Brain pericyte (primary cell): Measurements from ENCODE around the gene ZSCAN22.
"Not testable (repeated sequence)": the region's sequence is repeated elsewhere in the genome, so short reads cannot be mapped to it uniquely, and the experiment has no call there.

Experiments used
- DNase-seq: peaks from one replicate; pipeline ENCODE4 v3.0.0-alpha.2; 2012; ENCODE audit warnings: low read depth, low spot score

The ZSCAN22 gene

GRCh38 chr19:58372311-58373133 lies 45.7 kb downstream of the ZSCAN22 start:
- DNase-seq = no peak

DNA sequence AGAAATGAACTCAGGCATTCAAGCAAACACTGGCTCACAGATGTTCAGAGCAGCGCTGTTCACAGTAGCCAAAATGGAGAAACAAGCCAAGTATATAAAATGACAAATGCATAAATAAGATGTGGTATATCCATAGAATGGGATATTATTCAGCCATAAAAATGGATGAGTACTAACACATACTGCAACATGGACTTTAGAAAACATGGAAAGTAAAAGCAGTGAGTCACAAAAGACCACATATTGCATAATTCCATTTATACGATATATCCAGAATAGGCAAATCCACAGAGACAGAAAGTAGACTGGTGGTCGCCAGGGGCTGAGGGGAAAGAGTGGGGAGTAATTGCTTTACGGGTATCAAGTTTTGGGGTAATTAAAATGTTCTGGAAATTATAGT lies 47.4 kb downstream of the ZSCAN22 start:
- DNase-seq = no peak

GRCh38 chr19:58376724-58377123 lies 49.9 kb downstream of the ZSCAN22 start:
- not testable (repeated sequence) for DNase-seq

GRCh38 chr19:58379246-58379645 lies 52.5 kb downstream of the ZSCAN22 start:
- DNase-seq = no peak

DNA sequence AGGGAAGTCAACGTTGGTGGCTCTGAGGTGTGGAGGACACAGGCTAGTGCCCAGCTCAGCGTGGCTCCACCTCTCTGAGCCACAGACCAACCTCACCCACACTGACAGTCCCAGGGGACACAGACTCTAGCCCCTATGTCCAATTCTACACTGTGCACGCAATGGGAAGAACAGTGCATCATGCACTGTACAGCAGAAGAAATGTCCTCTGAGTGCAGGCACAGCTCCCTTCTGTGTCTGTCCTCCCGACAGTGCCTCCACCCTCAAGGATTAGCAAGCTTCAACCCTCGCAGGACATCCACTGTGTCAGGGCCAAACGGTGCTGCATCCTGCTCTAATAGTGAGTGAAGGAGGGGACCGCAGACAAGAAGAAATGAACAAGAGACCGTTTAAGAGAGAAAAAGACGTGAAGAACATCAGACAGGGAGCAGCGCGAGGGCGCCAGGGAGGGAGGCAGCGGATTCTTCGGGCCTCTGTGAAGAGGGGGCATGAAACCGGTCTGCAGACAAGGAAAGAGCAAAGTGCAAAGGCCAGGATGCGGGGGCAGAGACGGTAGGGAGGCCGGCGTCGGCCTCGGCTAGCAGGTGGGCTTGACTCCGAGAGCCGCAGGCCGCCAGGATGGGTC lies 53.4 kb downstream of the ZSCAN22 start:
- no peak for DNase-seq

GRCh38 chr19:58380662-58381459 lies 54.1 kb downstream of the ZSCAN22 start, which contains the start of gene ZNF837:
Gene ZNF837 (minus strand): TSS chr19:58381030. CDS start chr19:58369332, 11,698 bp downstream.
- peak; percentile 100 for DNase-seq

DNA sequence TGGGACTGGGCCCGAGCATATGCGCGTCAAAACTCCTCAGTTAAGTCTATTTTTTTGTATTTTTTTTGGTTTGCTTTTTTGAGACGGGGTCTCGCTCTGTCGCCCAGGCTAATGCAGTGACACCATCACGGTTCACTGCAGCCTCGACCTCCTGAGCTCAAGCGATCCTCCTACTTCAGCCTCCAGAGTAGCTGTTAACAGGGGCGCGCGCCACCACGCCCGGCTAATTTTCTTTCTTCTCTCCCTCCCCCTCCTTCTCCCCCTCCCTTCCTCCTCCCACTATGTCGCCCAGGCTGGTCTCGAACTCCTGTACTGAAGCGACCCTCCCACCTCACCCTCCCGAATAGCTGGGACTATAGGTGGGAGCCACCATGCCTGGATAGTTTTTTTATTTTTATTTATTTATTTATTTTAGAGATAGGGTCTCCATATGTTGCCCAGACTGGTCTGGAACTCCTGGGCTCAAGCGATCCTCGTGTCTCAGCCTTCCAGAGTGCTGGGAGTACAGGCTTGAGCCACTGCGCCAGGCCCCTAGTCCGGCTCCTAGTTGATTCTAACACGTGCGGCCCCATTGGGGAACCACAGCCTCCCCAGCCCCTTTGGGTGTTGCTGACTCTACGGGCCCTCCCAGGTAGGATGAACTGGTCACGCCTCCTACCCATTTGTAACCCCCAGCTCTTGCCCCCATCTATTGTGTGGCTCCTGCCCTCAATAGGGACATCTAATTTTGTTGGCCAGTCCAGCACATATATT lies 54.8 kb downstream of the ZSCAN22 start:
- DNase-seq = no peak

GRCh38 chr19:58382997-58383603 lies 56.3 kb downstream of the ZSCAN22 start:
- DNase-seq = no peak

- DNase-seq = no peak
These were observed 58.6 kb downstream of the ZSCAN22 start for GRCh38 chr19:58385313-58385890.

DNA sequence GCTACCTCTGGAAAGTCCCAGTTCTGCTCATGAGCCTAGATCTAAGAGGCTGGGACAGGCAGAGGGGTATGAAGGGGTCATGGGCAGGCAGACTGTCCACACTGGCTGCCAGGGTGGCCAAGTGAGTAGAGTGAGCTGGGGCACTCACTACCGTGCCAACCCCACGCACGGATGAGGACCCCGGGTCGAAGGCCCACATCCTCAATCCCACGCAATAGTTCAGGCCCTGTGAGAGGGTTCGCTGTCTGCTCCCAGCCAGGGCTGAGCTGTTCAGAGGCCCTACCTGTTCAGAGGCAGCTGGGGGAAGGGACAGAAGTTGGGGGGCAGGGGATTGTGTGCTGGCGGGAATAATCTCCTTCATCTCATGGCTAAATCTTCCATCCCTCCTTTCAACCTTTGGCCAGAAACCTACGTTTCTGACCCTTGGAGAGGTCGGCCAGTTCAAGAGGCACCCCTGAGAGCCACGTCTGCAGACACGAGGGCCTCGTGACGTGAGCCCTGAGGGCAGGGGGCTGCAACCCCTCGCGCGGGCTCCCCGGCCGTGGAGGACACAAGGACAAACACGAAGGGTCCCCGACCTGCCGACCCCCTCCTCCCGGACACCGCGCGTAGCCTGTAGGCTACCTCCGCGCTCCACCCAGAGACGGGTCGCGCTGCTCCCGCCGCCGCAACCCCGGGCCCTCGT lies 59.2 kb downstream of the ZSCAN22 start:
- DNase-seq = no peak

DNA sequence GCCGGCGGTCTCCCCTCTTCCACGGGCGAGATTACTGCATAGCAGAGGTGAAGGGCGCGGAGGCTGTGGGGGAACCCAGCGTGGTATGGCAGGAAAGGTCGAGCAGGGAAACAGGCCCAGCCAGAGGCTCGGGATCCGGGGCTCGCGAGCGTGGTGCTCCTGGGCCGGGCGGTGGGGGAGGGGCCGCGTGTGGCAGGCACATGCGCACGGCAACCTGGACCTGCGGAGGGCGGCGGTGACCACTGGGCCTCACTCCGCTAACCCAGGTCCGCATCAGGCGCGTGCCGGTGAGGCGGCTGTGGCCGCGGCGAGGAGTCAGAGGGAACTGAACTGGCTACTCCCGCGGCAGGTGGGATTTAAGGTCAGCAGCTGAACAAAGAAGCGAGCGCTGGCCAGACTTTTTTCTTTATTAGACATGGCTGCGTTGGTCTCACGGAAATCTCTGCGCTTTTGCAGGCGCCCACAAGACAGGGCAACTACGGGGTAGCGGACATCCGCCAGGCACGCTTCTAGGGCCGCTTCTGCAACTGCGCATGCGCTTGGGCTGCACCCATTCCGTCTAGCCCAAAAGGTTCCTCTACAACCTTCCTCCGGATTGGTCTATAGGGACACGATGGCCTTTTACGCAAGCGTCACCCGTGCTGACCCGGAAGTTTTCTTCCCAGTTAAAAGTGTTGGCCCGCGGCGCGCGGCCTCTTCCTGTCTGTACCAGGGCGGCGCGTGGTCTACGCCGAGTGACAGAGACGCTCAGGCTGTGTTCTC lies 60.0 kb downstream of the ZSCAN22 start, which contains the start of gene RPS5:
Gene RPS5, plus strand, starts transcription at position 694 of the 762 bp plus-strand sequence. CDS start 869 bp downstream, outside the sequence.
- DNase-seq = peak; percentile 93

DNA sequence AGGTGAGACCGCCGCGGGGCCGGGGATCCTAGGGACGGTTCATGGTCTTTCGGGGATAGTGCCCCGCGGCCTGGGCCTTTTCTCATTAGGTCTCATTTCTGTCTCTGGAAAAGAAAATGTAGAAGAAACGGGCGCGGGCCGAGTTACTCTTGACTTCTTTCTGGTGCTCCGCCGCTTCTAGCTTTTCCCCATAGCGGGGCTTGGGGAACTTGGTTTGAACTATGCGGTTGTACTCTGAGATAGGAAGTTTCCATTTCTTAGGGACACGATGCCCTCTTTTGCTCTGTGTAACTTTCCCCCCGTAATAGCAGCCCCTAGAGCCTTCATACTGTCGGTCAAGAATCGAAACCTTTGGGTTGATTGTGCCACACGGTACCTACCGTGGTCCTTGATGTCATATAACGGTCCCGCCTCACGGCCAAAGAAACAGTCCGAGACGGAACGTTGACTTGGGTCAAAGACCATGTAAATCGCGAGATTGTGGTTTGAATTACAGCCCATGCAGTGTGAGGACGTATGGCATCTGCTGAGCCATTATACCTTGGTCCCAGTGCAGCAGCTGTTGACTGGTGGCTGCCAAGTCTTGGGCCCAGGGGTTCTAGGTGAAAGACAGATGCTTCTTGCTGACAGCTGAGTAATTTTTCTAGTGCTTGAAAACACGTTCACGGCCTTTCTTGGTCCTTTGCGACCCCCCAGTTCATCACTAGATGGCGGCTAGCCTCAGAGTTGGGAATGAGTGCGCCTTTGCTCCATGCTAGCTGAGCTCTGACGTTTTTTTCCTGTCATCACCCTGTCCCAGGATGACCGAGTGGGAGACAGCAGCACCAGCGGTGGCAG lies 60.8 kb downstream of the ZSCAN22 start:
- no peak for DNase-seq

- DNase-seq = no peak
These were observed 61.4 kb downstream of the ZSCAN22 start for GRCh38 chr19:58388175-58388526.
